Pulmonary artery endothelial cell (primary cell): ENCODE measurements around the gene BAG1. TPM values are rescaled to one million over a fixed set of nuclear protein-coding genes. Genes with fewer than 3 reads are reported as not detected.

ENCODE experiments used
- DNase-seq: peaks from one replicate; pipeline ENCODE4 v3.0.0-alpha.2; 2011; ENCODE audit warnings: low read depth, low spot score
- total RNA-seq: library from RNA; depleted of rRNA; stranded (reverse); fragments of >200 nt; gene quantifications from 2 replicates; pipeline ENCODE4 v1.2.3, GENCODE V29; 2014

Gene BAG1
- total RNA-seq, 1 donor from 2014 or later: 45.1 TPM

GRCh38 chr9:33211695-33212393 lies 52.7 kb downstream of the BAG1 start:
- DNase-seq: no peak

GRCh38 chr9:33210006-33210715 lies 54.3 kb downstream of the BAG1 start:
- no peak for DNase-seq

- no peak for DNase-seq
Observed at GRCh38 chr9:33209394-33209793, 55.1 kb downstream of the BAG1 start.

DNA sequence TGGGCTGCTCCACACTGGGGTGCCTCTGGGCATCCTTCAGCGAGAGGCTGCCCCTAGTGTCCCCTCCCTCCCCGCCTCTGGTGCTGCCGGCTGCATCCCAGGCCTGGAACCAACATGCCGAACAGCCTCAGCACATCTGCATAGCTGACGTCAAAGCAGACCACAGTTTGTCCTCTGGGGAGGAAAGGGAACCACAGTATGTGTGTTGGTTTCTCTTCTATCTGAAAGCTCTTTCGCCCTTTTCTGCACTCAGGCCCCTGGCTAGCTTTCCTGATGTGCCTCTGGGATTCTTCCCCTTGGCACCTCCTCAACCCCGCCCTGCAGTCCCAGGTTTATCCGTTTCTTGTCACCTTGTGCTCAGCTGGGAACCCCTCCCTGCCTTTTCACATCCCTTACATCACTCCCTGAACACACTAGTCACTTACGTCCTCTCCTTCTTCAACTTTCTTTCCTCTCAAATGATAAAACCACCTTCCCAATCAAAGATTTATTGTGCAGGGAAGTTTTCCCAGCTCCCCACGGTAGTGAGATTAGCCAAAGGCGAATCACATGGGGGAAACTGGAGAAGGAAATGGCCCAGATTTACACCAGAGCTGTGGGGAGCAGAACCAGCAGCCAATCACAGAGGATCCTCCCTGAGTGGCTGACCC lies 61.8 kb downstream of the BAG1 start:
- DNase-seq: no peak

Other genes starting within 250 kb of the BAG1 start
- 113 and 238 TPM in 2 replicates for gene DNAJA1, start 239.4 kb downstream of the BAG1 start, total RNA-seq
- gene SMU1, start 188.0 kb downstream of the BAG1 start, total RNA-seq: 42.3 and 47.6 TPM in 2 replicates
- gene B4GALT1, start 97.4 kb downstream of the BAG1 start, total RNA-seq: 15.5 and 19.2 TPM in 2 replicates
- gene SPINK4, start 24.5 kb downstream of the BAG1 start, total RNA-seq: not detected in 2 replicates
- gene CHMP5, start 341 bp upstream of the BAG1 start, total RNA-seq: 84.0 and 98.8 TPM in 2 replicates
- gene NFX1, start 25.8 kb upstream of the BAG1 start, total RNA-seq: 12.2 and 13.0 TPM in 2 replicates
- not detected in 2 replicates for gene AQP7, start 137.9 kb upstream of the BAG1 start, total RNA-seq
- 0.20 and 0.78 TPM in 2 replicates for gene AQP3, start 182.9 kb upstream of the BAG1 start, total RNA-seq
- gene NOL6, start 209.2 kb upstream of the BAG1 start, total RNA-seq: 28.2 and 41.6 TPM in 2 replicates